AG04449 (cell line): ENCODE data around the gene GPX3.

ENCODE experiments used
- CTCF ChIA-PET: fragments of 350-600 bp; formaldehyde crosslinking; extraction: SDS; loops from one replicate; lab custom pipeline; 2021; ENCODE audit warnings: antibody characterized with exemption; lab: Yijun Ruan, JAX
- POLR2A ChIA-PET: fragments of 400-600, 350-600 bp; formaldehyde crosslinking; extraction: SDS; loops from one replicate; lab custom pipeline; 2020; ENCODE audit warnings: antibody characterized with exemption, inconsistent platforms; lab: Yijun Ruan, JAX
- DNase-seq: peaks from one replicate; pipeline ENCODE4 v3.0.0-alpha.2; 2010; ENCODE audit warnings: low read depth, low spot score
- H3K4me3 ChIP-seq: 2 replicates; pipeline ENCODE4 v1.5.1; 2011; ENCODE audit warnings: low read depth, mild to moderate bottlenecking, control low read depth, low read length
- TF ChIP-seq, protein P1 (sequence below): IDR thresholded peaks from one replicate; pipeline ENCODE4 v1.5.1; 2011; ENCODE audit warnings: mild to moderate bottlenecking, moderate library complexity, low read length, control low read depth, inconsistent platforms; ENCODE audit not compliant: insufficient read depth; ENCODE audit errors: missing control alignments

The GPX3 gene

DNA sequence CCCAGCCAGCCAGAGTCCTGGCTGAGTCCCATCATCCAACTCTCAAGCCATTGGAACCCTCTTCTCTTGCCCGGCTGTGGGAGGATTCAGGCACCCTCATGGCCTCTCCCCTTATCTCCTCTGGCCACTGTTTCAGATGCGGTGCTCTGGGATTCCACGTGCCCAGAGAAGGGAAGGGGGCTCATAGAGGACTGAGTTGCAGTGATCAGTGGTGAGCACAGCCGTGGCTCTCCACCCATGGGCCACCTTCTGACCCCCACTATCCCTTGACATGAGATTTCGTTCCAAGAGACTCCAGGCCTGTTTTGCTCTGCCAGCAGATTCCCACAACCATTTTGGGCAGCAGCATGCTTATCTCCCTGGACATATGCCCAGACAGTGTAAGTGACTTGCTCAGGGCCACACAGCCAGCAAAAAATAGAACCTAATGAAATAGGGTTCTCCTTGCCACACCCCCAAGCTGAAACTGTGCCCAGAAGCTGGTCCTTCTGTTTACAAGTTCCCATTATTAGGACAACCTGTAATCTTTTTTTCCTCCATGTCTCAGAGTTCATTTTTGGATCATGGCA, 2.7 kb downstream of the GPX3 start:
- ChIA-PET POLR2A (no interaction called here), CTCF (no interaction called here)
- no peak for DNase-seq
- TF ChIP-seq, protein P1, sequence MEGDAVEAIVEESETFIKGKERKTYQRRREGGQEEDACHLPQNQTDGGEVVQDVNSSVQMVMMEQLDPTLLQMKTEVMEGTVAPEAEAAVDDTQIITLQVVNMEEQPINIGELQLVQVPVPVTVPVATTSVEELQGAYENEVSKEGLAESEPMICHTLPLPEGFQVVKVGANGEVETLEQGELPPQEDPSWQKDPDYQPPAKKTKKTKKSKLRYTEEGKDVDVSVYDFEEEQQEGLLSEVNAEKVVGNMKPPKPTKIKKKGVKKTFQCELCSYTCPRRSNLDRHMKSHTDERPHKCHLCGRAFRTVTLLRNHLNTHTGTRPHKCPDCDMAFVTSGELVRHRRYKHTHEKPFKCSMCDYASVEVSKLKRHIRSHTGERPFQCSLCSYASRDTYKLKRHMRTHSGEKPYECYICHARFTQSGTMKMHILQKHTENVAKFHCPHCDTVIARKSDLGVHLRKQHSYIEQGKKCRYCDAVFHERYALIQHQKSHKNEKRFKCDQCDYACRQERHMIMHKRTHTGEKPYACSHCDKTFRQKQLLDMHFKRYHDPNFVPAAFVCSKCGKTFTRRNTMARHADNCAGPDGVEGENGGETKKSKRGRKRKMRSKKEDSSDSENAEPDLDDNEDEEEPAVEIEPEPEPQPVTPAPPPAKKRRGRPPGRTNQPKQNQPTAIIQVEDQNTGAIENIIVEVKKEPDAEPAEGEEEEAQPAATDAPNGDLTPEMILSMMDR, result no peak
- no peak overlapping the region for H3K4me3 ChIP-seq

DNA sequence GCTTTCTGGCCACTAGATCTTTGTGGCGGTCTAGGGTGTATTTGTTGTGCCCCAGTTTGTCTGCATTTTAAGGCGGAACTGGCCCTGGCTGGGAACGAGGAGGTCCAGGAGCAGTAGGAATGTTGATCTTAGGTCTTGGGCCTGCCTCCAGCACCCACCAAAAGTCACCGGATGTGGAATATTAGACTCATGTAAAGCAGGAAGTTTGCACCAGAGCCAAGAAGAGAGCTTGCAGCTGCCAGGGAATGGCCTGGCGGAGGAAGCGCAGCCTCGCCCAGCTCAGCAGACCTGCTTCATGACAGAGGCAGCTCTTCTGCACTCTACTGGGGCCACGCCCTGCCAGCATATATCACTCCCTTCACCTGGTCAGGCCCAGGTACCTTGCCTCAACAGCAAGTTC, 3.3 kb downstream of the GPX3 start:
- TF ChIP-seq, protein P1, result no peak
- DNase-seq, result no peak
- H3K4me3 ChIP-seq, result no peak overlapping the region
- CTCF ChIA-PET, result no interaction called here
- POLR2A ChIA-PET, result no interaction called here

DNA sequence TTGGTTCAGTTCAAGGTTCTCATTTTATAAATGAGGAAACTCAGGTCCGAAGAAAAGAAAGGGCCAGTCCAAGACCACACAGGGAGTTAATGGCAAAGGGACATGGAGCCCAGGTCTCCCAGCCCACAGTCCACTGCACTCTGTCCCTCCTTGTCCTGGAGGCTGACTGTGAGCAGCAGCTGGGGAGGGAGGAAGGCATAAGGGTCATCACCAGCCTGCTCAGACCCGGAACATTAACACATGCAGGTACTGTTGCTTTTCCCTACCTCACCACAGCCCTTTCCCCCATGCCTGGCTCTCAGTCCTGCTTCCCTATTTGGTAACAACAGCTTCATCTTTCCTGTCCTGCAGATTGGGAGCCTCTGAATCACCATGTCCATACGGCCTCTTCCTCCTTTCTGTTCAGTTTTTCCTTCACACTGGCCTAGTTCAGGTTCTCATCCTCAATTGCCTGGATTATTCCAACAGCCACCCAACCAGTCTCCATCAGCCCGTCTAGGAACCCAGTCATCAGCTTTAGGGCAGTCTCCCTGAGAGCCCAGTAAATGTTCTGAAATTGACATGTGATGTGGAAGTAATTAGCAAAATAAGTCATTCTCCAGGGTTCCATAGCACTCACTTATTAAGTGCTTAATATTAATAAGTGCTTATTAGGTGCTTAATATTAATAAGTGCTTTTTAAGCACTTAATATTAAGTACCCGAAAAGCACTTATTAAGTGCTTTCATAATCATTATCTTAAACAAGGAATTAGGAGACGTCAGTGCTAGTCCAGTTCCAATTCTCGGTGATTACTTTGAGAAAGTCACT, 4.3 kb downstream of the GPX3 start:
- TF ChIP-seq, protein P1, result no peak
- DNase-seq, result no peak
- POLR2A ChIA-PET, result no interaction called here
- no peak overlapping the region for H3K4me3 ChIP-seq
- CTCF ChIA-PET, result interaction anchor here (1.2 to 19.1 kb wide), 5 partner anchors 10 to 90 kb away, joined by 3 to 229 read pairs (median 5); no protein-coding TSS in a partner anchor

DNA sequence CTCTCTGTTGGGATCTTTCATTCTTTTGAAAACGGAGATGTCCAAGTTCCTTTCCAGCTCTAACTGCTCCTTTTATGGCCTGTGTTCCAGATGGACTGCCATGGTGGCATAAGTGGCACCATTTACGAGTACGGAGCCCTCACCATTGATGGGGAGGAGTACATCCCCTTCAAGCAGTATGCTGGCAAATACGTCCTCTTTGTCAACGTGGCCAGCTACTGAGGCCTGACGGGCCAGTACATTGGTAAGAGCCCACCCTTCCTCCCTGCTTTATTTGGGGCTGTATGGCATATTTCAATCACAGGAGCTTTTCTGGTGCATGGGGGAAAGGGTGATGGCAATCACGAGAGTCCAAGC, 4.8 kb downstream of the GPX3 start:
- TF ChIP-seq, protein P1, result no peak
- H3K4me3 ChIP-seq, result no peak overlapping the region
- ChIA-PET CTCF (interaction anchor here (1.2 to 19.1 kb wide), 5 partner anchors 10 to 90 kb away, joined by 3 to 229 read pairs (median 5); no protein-coding TSS in a partner anchor), POLR2A (no interaction called here)
- DNase-seq, result no peak

DNA sequence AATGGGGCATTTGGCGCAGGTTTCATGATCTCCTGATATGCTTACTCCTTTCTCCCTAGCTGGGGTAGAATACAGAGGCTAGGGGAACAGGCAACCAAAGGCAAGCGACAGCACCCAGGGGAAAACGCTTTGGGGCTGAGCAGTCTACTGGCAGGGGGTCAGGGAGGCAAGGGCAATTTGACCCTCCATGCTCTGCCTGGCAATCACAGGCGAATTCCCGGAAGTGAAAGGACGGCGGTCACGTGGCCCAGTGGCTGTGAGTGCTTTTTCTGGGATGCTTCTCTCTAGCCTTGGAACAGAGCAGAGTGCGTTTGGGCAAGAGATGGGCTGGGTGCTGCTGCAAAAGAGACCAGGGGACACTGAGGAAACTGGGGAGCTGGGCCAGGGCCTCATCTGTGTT, 5.7 kb downstream of the GPX3 start:
- TF ChIP-seq, protein P1, result no peak
- CTCF ChIA-PET, result interaction anchor here (1.2 to 19.1 kb wide), 2 partner anchors 14 to 24 kb away, joined by 3 to 229 read pairs; no protein-coding TSS in a partner anchor
- DNase-seq, result no peak
- POLR2A ChIA-PET, result no interaction called here
- no peak overlapping the region for H3K4me3 ChIP-seq

DNA sequence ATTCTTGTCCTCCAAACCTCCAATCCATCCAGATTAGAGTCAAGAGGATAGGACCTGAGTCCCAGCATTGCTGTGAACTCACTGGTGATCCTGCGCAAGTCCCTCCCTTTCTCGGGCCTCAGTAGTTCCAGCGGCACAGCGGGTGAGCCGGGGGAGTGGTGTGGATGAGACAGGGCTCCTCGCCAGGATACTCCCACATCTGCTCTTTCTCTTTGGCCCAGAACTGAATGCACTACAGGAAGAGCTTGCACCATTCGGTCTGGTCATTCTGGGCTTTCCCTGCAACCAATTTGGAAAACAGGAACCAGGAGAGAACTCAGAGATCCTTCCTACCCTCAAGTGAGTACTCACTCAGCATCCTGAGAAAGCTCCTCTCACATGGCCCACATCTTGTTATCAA, 6.3 kb downstream of the GPX3 start:
- POLR2A ChIA-PET, result no interaction called here
- H3K4me3 ChIP-seq, result no peak overlapping the region
- DNase-seq, result no peak
- CTCF ChIA-PET, result interaction anchor here (19.1 kb wide), 1 partner anchor 24 kb away, joined by 229 read pairs; no protein-coding TSS in a partner anchor
- TF ChIP-seq, protein P1, result no peak
